Right cardiac atrium (tissue), 5 donors: ENCODE data around the gene FAAP20. TPM values are rescaled to one million over a fixed set of nuclear protein-coding genes. Genes with fewer than 3 reads are reported as not detected.
A peak's percentile ranks its signal among the peaks of the same experiment; 100 is the strongest.

Experiments used
- ATAC-seq, 2 donors: fragments of 200-7000 bp; cut with Tn5 transposase; one replicate each; pipeline versions ENCODE4 v1.8.0 to v1.9.1; 2020; ENCODE audit warnings: moderate library complexity in 2 of 2, mild to moderate bottlenecking in 1 of 2
- DNase-seq, 3 donors: peaks; one replicate each; pipeline ENCODE4 v3.0.0-alpha.2; 2020
- H3K27ac ChIP-seq: one replicate; pipeline ENCODE4 v1.5.1; 2013; ENCODE audit warnings: mild to moderate bottlenecking, low read length, control low read depth, moderate library complexity
- H3K27me3 ChIP-seq: one replicate; pipeline ENCODE4 v1.6.1; 2013; ENCODE audit not compliant: control insufficient read depth, insufficient read depth
- H3K4me1 ChIP-seq: one replicate; pipeline ENCODE4 v1.6.1; 2013; ENCODE audit warnings: low read length; ENCODE audit not compliant: control insufficient read depth, insufficient read depth
- H3K4me3 ChIP-seq: one replicate; pipeline ENCODE4 v1.5.1; 2013; ENCODE audit warnings: low read length, control low read depth
- H3K9me3 ChIP-seq: one replicate; pipeline ENCODE4 v1.6.1; 2013; ENCODE audit warnings: low read length; ENCODE audit not compliant: control insufficient read depth
- WGBS: extraction: QIAGEN DNeasy Blood & Tissue Kit; methylation state at CpG from one replicate; pipeline ENCODE4 v1.1.7; 2013; 5-methylcytosine and 5-hydroxymethylcytosine counted together
- intact Hi-C, 4 donors: fragments of 100-400 bp; cut with DNase I; formaldehyde crosslinking; loops; one replicate each; pipeline versions ENCODE4 v1.11.0 to v1.14.0; 2022 to 2023
- polyA plus RNA-seq: library from polyadenylated mRNA; stranded (reverse); fragments of 200-250 nt; gene quantifications from one replicate; pipeline ENCODE4 v1.2.3, GENCODE V29; 2013
- total RNA-seq, 4 donors: library from RNA; stranded (reverse); fragmentation: NEBNext Ultra II Directional; extraction: Animal tissue kit (Norgen Biotek cat#: 25700); gene quantifications; one replicate each; pipeline ENCODE4 v1.2.1, GENCODE V29; 2021
- donor health status: healthy with polysubstance abuse.
- donor health status: DM: no; HTN: yes; CAD: no.
- donor health status: DM: no; HTN: no; CAD: no.
- donor health status: DM: no; HTN: yes; CAD: no; lungs with severe emphysema.
- donor health status: DM: yes; HTN: yes; CAD: no.

FAAP20 gene
- total and polyA plus RNA-seq, 5 donors, result 35.5 to 56.3 (median 38.2) TPM

GRCh38 chr1:2200308-2200943, 5.9 kb upstream of the FAAP20 start:
- Histone ChIP-seq H3K9me3 (no peaks in the 10 kb centered on the region), H3K4me3 (no peak overlapping the region), H3K27ac (no peak overlapping the region), H3K4me1 (peaks cover 4% of the 10 kb centered on the region), H3K27me3 (no peaks in the 10 kb centered on the region)
- DNase-seq (no peak), ATAC-seq (no peak)
- intact Hi-C loops, result no loop called here
- 76% methylated on average over 21 of the region's 21 CpGs for WGBS

GRCh38 chr1:2199042-2199810, 4.7 kb upstream of the FAAP20 start:
- H3K9me3 ChIP-seq, result no peaks in the 10 kb centered on the region
- WGBS, result 10% methylated on average over 24 of the region's 24 CpGs
- peaks cover 4% of the 10 kb centered on the region for H3K4me1 ChIP-seq
- intact Hi-C loops, result loop anchor here in 1 of 4 donors (10.0 kb wide), 1 partner anchor 116 kb away; no protein-coding TSS in a partner anchor
- H3K27me3 ChIP-seq, result no peaks in the 10 kb centered on the region
- peak; percentile 87 to 88 for ATAC-seq
- peak overlapping the region; percentile 49 for H3K4me3 ChIP-seq
- H3K27ac ChIP-seq, result peak overlapping the region; percentile 96
- DNase-seq, result peak; percentile 94 to 97 (median 97)

- H3K27me3 ChIP-seq, result no peaks in the 10 kb centered on the region
- no peaks in the 10 kb centered on the region for H3K4me1 ChIP-seq
- peak overlapping the region; percentile 37 for H3K27ac ChIP-seq
- no peaks in the 10 kb centered on the region for H3K9me3 ChIP-seq
- ATAC-seq, result no peak
- 80% methylated on average over 11 of the region's 11 CpGs for WGBS
- H3K4me3 ChIP-seq, result no peak overlapping the region
- peak in 1 of 3 donors; percentile 73 for DNase-seq
- intact Hi-C loops, result loop anchor here in 1 of 4 donors (10.0 kb wide), 1 partner anchor 116 kb away; no protein-coding TSS in a partner anchor
These were observed 4.0 kb upstream of the FAAP20 start for GRCh38 chr1:2198571-2198970.

- Histone ChIP-seq H3K4me1 (no peaks in the 10 kb centered on the region), H3K4me3 (no peak overlapping the region), H3K27ac (no peak overlapping the region), H3K9me3 (no peaks in the 10 kb centered on the region), H3K27me3 (no peaks in the 10 kb centered on the region)
- 75% methylated on average over 10 of the region's 10 CpGs for WGBS
- intact Hi-C loops, result loop anchor here in 2 of 4 donors (2.0 to 10.0 kb wide), 2 partner anchors 117 to 185 kb away; no protein-coding TSS in a partner anchor
- no peak for ATAC-seq
- DNase-seq, result no peak
These were observed 3.2 kb upstream of the FAAP20 start for GRCh38 chr1:2197707-2198165.

GRCh38 chr1:2196901-2197638, 2.5 kb upstream of the FAAP20 start:
- H3K27me3 ChIP-seq, result no peaks in the 10 kb centered on the region
- no peak overlapping the region for H3K27ac ChIP-seq
- 86% methylated on average over 17 of the region's 17 CpGs for WGBS
- DNase-seq (peak in 1 of 3 donors; percentile 63), ATAC-seq (no peak)
- intact Hi-C loops, result loop anchor here in 2 of 4 donors (2.0 to 10.0 kb wide), 2 partner anchors 118 to 186 kb away; no protein-coding TSS in a partner anchor
- no peak overlapping the region for H3K4me3 ChIP-seq
- H3K9me3 ChIP-seq, result no peaks in the 10 kb centered on the region
- H3K4me1 ChIP-seq, result no peaks in the 10 kb centered on the region

- Histone ChIP-seq H3K27me3 (no peaks in the 10 kb centered on the region), H3K4me1 (peaks cover under 1% of the 10 kb centered on the region), H3K4me3 (no peak overlapping the region), H3K9me3 (no peaks in the 10 kb centered on the region), H3K27ac (no peak overlapping the region)
- intact Hi-C loops, result loop anchor here (2.0 to 10.0 kb wide), 3 partner anchors 119 to 187 kb away; no protein-coding TSS in a partner anchor
- DNase-seq, result no peak
- WGBS, result 70% methylated on average over 11 of the region's 11 CpGs
- ATAC-seq, result no peak
These were observed 1.2 kb upstream of the FAAP20 start for GRCh38 chr1:2195785-2196184.

GRCh38 chr1:2194898-2195673, 514 bp upstream of the FAAP20 start:
- DNase-seq, result peak; percentile 92 to 97 (median 96)
- intact Hi-C loops, result loop anchor here in 3 of 4 donors (2.0 to 10.0 kb wide), 3 partner anchors 120 to 188 kb away; no protein-coding TSS in a partner anchor
- WGBS, result 2% methylated on average over 35 of the region's 35 CpGs
- Histone ChIP-seq H3K4me1 (peaks cover 3% of the 10 kb centered on the region), H3K4me3 (peak overlapping the region; percentile 71), H3K27me3 (no peaks in the 10 kb centered on the region), H3K27ac (peak overlapping the region; percentile 87), H3K9me3 (no peaks in the 10 kb centered on the region)
- peak; percentile 80 for ATAC-seq

- Histone ChIP-seq H3K4me3 (peak overlapping the region; percentile 71), H3K4me1 (peaks cover 3% of the 10 kb centered on the region), H3K27ac (no peak overlapping the region), H3K27me3 (no peaks in the 10 kb centered on the region), H3K9me3 (no peaks in the 10 kb centered on the region)
- no peak for ATAC-seq
- intact Hi-C loops, result loop anchor here in 3 of 4 donors (2.0 to 10.0 kb wide), 3 partner anchors 121 to 189 kb away; no protein-coding TSS in a partner anchor
- 66% methylated on average over 44 of the region's 44 CpGs for WGBS
- DNase-seq, result no peak
These were observed 874 bp downstream of the FAAP20 start for GRCh38 chr1:2193514-2194281.

- Histone ChIP-seq H3K4me1 (peaks cover 3% of the 10 kb centered on the region), H3K27ac (peak overlapping the region; percentile 6), H3K9me3 (no peaks in the 10 kb centered on the region), H3K4me3 (no peak overlapping the region), H3K27me3 (no peaks in the 10 kb centered on the region)
- 45% methylated on average over 30 of the region's 30 CpGs for WGBS
- DNase-seq (peak in 1 of 3 donors; percentile 80), ATAC-seq (no peak)
- intact Hi-C loops, result loop anchor here in 1 of 4 donors (10.0 kb wide), 1 partner anchor 122 kb away; no protein-coding TSS in a partner anchor
These were observed 2.3 kb downstream of the FAAP20 start for GRCh38 chr1:2192031-2192995.
